Measurements from ENCODE around the gene RAVER1.

RAVER1 gene

GRCh38 chr19:10269333-10270179 lies 63.8 kb downstream of the RAVER1 start:
- peak; percentile 63 for DNase-seq (ENCODE audit: low spot score)

GRCh38 chr19:10268071-10268470 lies 65.3 kb downstream of the RAVER1 start:
- no peak for DNase-seq (ENCODE audit: low spot score)

GRCh38 chr19:10266706-10267105 lies 66.6 kb downstream of the RAVER1 start:
- no peak for DNase-seq (ENCODE audit: low spot score)

All from putamen (tissue), 1 donor.